PC-3 (cell line): ENCODE results near the gene PPP1R9B. TPM values are rescaled to one million over a fixed set of nuclear protein-coding genes. Genes with fewer than 3 reads are reported as not detected.

Experiments used
- ATAC-seq: fragments of 200-7000 bp; cut with Tn5 transposase; 2 replicates; pipeline ENCODE4 v1.9.1; 2020; ENCODE audit warnings: mild to moderate bottlenecking, moderate library complexity
- BruUV-seq: library from RNA; stranded (reverse); fragments of 400-500 nt; replicated peaks from 2 replicates; lab custom pipeline; 2021; lab: Mats Ljungman, UMichigan
- CTCF ChIA-PET: fragments of 300-600 bp; sonication (Branson Sonifier 250); formaldehyde crosslinking; loops from one replicate; lab custom pipeline; 2022; ENCODE audit warnings: antibody characterized with exemption; lab: Charles Lee
- POLR2A ChIA-PET: fragments of 300-600 bp; sonication (Branson Sonifier 250); formaldehyde crosslinking; loops from one replicate; lab custom pipeline; 2022; ENCODE audit warnings: antibody characterized with exemption; ENCODE audit not compliant: unreplicated experiment; lab: Charles Lee
- DNase-seq: peaks from one replicate; pipeline ENCODE4 v3.0.0-alpha.2; 2015
- H2AFZ ChIP-seq: fragments of 300-600 bp; sonication (generic); 2 replicates; pipeline ENCODE4 v1.6.0; 2016; ENCODE audit warnings: antibody characterized with exemption, low read length
- H3F3A ChIP-seq: fragments of 300-600 bp; sonication (generic); one replicate; pipeline ENCODE4 v1.6.0; 2017; ENCODE audit warnings: antibody characterized with exemption, low read length, control low read depth, mild to moderate bottlenecking; ENCODE audit not compliant: unreplicated experiment
- H3K27ac ChIP-seq: fragments of 300-600 bp; sonication (generic); 2 replicates; pipeline ENCODE4 v1.5.1; 2016; ENCODE audit warnings: mild to moderate bottlenecking, low read length
- H3K27me3 ChIP-seq: fragments of 300-600 bp; sonication (generic); 2 replicates; pipeline ENCODE4 v1.6.1; 2016; ENCODE audit warnings: low read length, mixed read lengths
- H3K36me3 ChIP-seq: fragments of 300-600 bp; sonication (generic); 2 replicates; pipeline ENCODE4 v1.6.1; 2016; ENCODE audit warnings: low read depth, mixed run types, low read length, mixed read lengths
- H3K4me1 ChIP-seq: fragments of 300-600 bp; sonication (generic); 2 replicates; pipeline ENCODE4 v1.5.1; 2016; ENCODE audit warnings: low read length; ENCODE audit not compliant: insufficient read depth
- H3K4me2 ChIP-seq: fragments of 300-600 bp; sonication (generic); 2 replicates; pipeline ENCODE4 v1.6.0; 2016; ENCODE audit warnings: low read length
- H3K4me3 ChIP-seq: fragments of 300-600 bp; sonication (generic); 2 replicates; pipeline ENCODE4 v1.5.1; 2016; ENCODE audit warnings: mild to moderate bottlenecking, low read length, mixed read lengths
- H3K79me2 ChIP-seq: fragments of 300-600 bp; sonication (generic); 2 replicates; pipeline ENCODE4 v1.6.1; 2017; ENCODE audit warnings: low read length, mixed read lengths
- H3K9ac ChIP-seq: fragments of 300-600 bp; sonication (generic); 2 replicates; pipeline ENCODE4 v1.6.0; 2016; ENCODE audit warnings: mild to moderate bottlenecking, low read length
- H3K9me2 ChIP-seq: fragments of 300-600 bp; sonication (generic); replicated peaks from 2 replicates; pipeline ENCODE4 v1.6.1; 2016; ENCODE audit warnings: mixed run types, low read length, mixed read lengths
- H3K9me3 ChIP-seq: fragments of 300-600 bp; sonication (generic); 2 replicates; pipeline ENCODE4 v1.6.1; 2016; ENCODE audit warnings: low read length, mixed read lengths
- H4K20me1 ChIP-seq: fragments of 300-600 bp; sonication (generic); 2 replicates; pipeline ENCODE4 v1.6.1; 2016; ENCODE audit warnings: low read length, mixed read lengths
- EZH2 ChIP-seq: fragments of 300-600 bp; sonication (generic); IDR thresholded peaks from one replicate; pipeline ENCODE4 v1.6.1; 2017; ENCODE audit warnings: antibody characterized with exemption, mild to moderate bottlenecking, low read length; ENCODE audit not compliant: unreplicated experiment
- EZH2phosphoT487 ChIP-seq: fragments of 300-600 bp; sonication (generic); IDR thresholded peaks from 2 replicates; pipeline ENCODE4 v1.6.1; 2018; ENCODE audit warnings: mild to moderate bottlenecking, antibody characterized with exemption, low read length, borderline replicate concordance
- intact Hi-C: fragments of 100-400 bp; cut with micrococcal nuclease; formaldehyde crosslinking; loops from 2 replicates; pipeline ENCODE4 v1.9.0; 2023
- total RNA-seq: library from RNA; depleted of rRNA; stranded (reverse); fragments of >200 nt; gene quantifications from 2 replicates; pipeline ENCODE4 v1.2.3, GENCODE V29; 2014
- TF ChIP-seq, protein P1 (sequence below): fragments of 300-600 bp; sonication (generic); conservative IDR thresholded peaks from 2 replicates; pipeline ENCODE4 v1.5.1; 2017; ENCODE audit warnings: antibody characterized with exemption, low read depth, mild to moderate bottlenecking, low read length

The PPP1R9B gene
- total RNA-seq, 1 experiment from 2014 or later = 67.7 TPM

DNA sequence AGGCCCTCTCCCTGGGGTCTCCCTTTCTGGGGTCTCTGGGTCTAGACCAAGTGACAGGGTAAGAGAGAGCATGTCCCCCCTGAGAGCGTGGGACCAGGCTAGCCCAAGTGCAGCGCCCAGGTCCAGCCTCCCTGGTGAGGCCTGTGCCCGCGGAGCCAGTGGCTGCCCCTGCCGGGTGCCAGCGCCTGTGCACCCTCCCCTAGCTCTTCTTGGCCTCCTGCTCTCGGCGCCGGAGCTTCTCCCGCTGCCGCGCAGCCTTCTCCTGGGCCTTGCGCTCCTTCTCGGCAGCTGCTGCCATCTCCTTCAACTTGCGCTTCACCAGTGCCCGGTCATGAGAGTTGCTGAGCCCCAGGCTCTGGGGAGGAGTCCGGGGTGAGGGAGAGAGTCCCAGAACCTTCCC lies 37.8 kb downstream of the PPP1R9B start:
- H3K9me3 ChIP-seq = no peaks in the 10 kb centered on the region
- peaks cover 10% of the 10 kb centered on the region for H3K4me1 ChIP-seq
- POLR2A ChIA-PET = interaction anchor here (0.7 kb wide), 1 partner anchor 61 kb away, joined by 3 read pairs; no protein-coding TSS in a partner anchor
- no TSS peak for BruUV-seq
- no peaks in the 10 kb centered on the region for H3K79me2 ChIP-seq
- H3K27me3 ChIP-seq = no peaks in the 10 kb centered on the region
- ATAC-seq (no peak), DNase-seq (no peak)
- no peaks in the 10 kb centered on the region for H3F3A ChIP-seq
- H3K9ac ChIP-seq = no peak overlapping the region
- intact Hi-C loops = no loop called here
- H4K20me1 ChIP-seq = no peaks in the 10 kb centered on the region
- H3K27ac ChIP-seq = no peak overlapping the region
- no peak for TF ChIP-seq EZH2
- TF ChIP-seq, protein P1, sequence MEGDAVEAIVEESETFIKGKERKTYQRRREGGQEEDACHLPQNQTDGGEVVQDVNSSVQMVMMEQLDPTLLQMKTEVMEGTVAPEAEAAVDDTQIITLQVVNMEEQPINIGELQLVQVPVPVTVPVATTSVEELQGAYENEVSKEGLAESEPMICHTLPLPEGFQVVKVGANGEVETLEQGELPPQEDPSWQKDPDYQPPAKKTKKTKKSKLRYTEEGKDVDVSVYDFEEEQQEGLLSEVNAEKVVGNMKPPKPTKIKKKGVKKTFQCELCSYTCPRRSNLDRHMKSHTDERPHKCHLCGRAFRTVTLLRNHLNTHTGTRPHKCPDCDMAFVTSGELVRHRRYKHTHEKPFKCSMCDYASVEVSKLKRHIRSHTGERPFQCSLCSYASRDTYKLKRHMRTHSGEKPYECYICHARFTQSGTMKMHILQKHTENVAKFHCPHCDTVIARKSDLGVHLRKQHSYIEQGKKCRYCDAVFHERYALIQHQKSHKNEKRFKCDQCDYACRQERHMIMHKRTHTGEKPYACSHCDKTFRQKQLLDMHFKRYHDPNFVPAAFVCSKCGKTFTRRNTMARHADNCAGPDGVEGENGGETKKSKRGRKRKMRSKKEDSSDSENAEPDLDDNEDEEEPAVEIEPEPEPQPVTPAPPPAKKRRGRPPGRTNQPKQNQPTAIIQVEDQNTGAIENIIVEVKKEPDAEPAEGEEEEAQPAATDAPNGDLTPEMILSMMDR = no peak
- no peak for TF ChIP-seq EZH2phosphoT487
- CTCF ChIA-PET = no interaction called here
- no peak overlapping the region for H3K4me2 ChIP-seq
- H2AFZ ChIP-seq = no peak overlapping the region
- no peaks in the 10 kb centered on the region for H3K9me2 ChIP-seq
- no peaks in the 10 kb centered on the region for H3K36me3 ChIP-seq
- no peak overlapping the region for H3K4me3 ChIP-seq

DNA sequence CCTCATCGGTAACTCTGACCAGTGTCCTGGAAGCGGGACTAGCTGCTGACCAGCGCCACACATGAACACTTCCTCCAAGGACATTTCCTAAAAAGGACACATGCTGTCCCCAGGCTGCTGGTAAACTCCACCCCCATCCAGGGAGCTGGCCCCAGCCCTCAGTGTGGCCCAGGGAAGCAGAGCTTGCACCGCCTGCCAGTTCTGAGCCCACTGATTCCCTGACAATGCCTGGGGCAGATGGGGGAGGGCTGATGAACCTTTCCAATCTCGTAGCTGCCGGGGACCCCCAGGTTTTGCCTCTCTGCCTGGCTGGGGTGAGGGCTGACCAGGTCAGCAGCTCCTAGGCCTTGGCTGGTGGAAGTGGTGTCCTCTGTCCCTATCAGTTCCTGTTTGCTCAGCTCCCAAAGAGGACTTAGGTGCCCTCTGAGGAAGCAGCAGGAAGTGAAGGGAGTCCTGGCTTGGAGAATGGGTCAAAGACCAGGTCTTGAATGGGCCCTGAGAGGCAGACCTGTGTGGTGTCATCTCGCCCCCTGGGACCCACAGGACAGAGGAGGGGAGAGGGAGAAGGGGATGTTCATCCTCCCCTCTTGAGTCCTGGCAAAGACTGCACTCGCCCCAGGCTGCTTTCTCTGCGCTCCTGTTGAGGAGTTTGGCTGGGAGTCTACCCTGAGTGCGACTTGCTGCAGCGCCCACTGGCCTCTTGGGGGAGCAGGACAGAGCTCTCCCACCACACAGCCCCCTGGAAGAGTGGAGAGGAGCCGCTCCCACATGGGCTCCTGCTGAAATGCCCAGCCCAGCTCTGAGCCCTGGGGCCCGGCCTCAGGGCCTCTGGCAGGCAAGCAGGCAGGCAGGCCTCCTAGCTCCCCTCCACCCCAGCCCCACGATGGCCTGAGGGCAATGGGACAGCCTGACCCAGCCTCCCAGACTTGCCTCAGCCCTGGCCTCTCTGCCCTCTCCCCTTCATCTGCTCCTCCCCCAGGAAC lies 38.5 kb downstream of the PPP1R9B start:
- Histone ChIP-seq H3K4me3 (no peak overlapping the region), H3K9ac (no peak overlapping the region), H3K4me2 (no peak overlapping the region), H3K9me2 (no peaks in the 10 kb centered on the region), H3F3A (no peaks in the 10 kb centered on the region), H3K9me3 (no peaks in the 10 kb centered on the region), H3K79me2 (no peaks in the 10 kb centered on the region), H3K27ac (no peak overlapping the region), H4K20me1 (no peaks in the 10 kb centered on the region), H2AFZ (no peak overlapping the region), H3K4me1 (peaks cover 13% of the 10 kb centered on the region), H3K36me3 (no peaks in the 10 kb centered on the region), H3K27me3 (no peaks in the 10 kb centered on the region)
- ChIA-PET POLR2A (interaction anchor here (0.7 kb wide), 1 partner anchor 61 kb away, joined by 3 read pairs; no protein-coding TSS in a partner anchor), CTCF (interaction anchor here (1.0 kb wide), 1 partner anchor 18 kb away, joined by 4 read pairs; no protein-coding TSS in a partner anchor)
- DNase-seq (no peak), ATAC-seq (no peak)
- intact Hi-C loops = no loop called here
- BruUV-seq = no TSS peak
- no peak for TF ChIP-seq EZH2phosphoT487
- no peak for TF ChIP-seq EZH2
- TF ChIP-seq, protein P1 = no peak
